SU-DHL-6 (cell line): ENCODE data around the gene TATDN3.

Experiments used
- H2AFZ ChIP-seq: fragments of 200-600 bp; sonication (generic); 2 replicates; pipeline ENCODE4 v1.6.1; 2014; ENCODE audit warnings: low read depth, mild to moderate bottlenecking, moderate library complexity, mixed read lengths, antibody characterized with exemption, low read length; ENCODE audit not compliant: severe bottlenecking
- H3F3A ChIP-seq: fragments of 200-600 bp; shearing (Covaris generic); 2 replicates; pipeline ENCODE4 v1.6.0; 2016; ENCODE audit warnings: antibody characterized with exemption, mild to moderate bottlenecking; ENCODE audit not compliant: insufficient read depth
- H3K27ac ChIP-seq: fragments of 200-600 bp; sonication (generic); 2 replicates; pipeline ENCODE4 v1.5.1; 2016; ENCODE audit warnings: low read depth, mild to moderate bottlenecking, low read length, moderate library complexity, mixed read lengths
- H3K27me3 ChIP-seq: fragments of 200-600 bp; sonication (generic), shearing (Covaris generic); 2 replicates; pipeline ENCODE4 v1.6.0; 2014; ENCODE audit warnings: mild to moderate bottlenecking, low read length
- H3K36me3 ChIP-seq: fragments of 200-600 bp; sonication (generic); 2 replicates; pipeline ENCODE4 v1.6.1; 2014; ENCODE audit warnings: mild to moderate bottlenecking, low read length, mixed read lengths
- H3K4me2 ChIP-seq: fragments of 300-600, 200-600 bp; shearing (Covaris generic), sonication (generic); 2 replicates; pipeline ENCODE4 v1.6.0; 2014; ENCODE audit warnings: low read length, low read depth, mild to moderate bottlenecking; ENCODE audit not compliant: poor library complexity, severe bottlenecking
- H3K4me3 ChIP-seq: fragments of 200-600 bp; sonication (generic); 2 replicates; pipeline ENCODE4 v1.5.1; 2014; ENCODE audit warnings: antibody characterized with exemption, low read length, mild to moderate bottlenecking, mixed read lengths; ENCODE audit not compliant: insufficient read depth, poor library complexity, severe bottlenecking
- H3K79me2 ChIP-seq: fragments of 200-600 bp; sonication (generic); 2 replicates; pipeline ENCODE4 v1.6.1; 2014; ENCODE audit warnings: mild to moderate bottlenecking, low read length, moderate library complexity; ENCODE audit not compliant: insufficient read depth
- H3K9ac ChIP-seq: fragments of 200-600 bp; sonication (generic); 2 replicates; pipeline ENCODE4 v1.7.0; 2014; ENCODE audit warnings: mild to moderate bottlenecking, low read length
- H3K9me2 ChIP-seq: fragments of 200-600 bp; sonication (generic); replicated peaks from 2 replicates; pipeline ENCODE4 v1.6.1; 2014; ENCODE audit warnings: low read length; ENCODE audit not compliant: insufficient read depth
- H3K9me3 ChIP-seq: fragments of 200-600 bp; sonication (generic); 2 replicates; pipeline ENCODE4 v1.6.1; 2014; ENCODE audit warnings: low read length, mixed read lengths; ENCODE audit not compliant: insufficient read depth
- H4K20me1 ChIP-seq: fragments of 200-600 bp; sonication (generic); 2 replicates; pipeline ENCODE4 v1.6.1; 2014; ENCODE audit warnings: low read depth, mild to moderate bottlenecking, antibody characterized with exemption, low read length, moderate library complexity, mixed read lengths
- CTCF ChIP-seq: fragments of 200-600 bp; sonication (generic); IDR thresholded peaks from one replicate; pipeline ENCODE4 v1.5.1; 2017; ENCODE audit warnings: antibody characterized with exemption, mild to moderate bottlenecking, low read length, moderate library complexity; ENCODE audit not compliant: insufficient read depth, poor library complexity, severe bottlenecking
- EZH2phosphoT487 ChIP-seq: fragments of 200-600 bp; sonication (generic), shearing (Covaris generic); conservative IDR thresholded peaks from 2 replicates; pipeline ENCODE4 v1.6.1; 2018; ENCODE audit warnings: mild to moderate bottlenecking, antibody characterized with exemption, low read length, moderate library complexity, mixed read lengths

TATDN3 gene

GRCh38 chr1:212819726-212820125, 28.0 kb downstream of the TATDN3 start:
- Histone ChIP-seq H3K27ac (no peak overlapping the region), H3F3A (no peaks in the 10 kb centered on the region), H3K4me3 (no peak overlapping the region), H3K79me2 (no peaks in the 10 kb centered on the region), H3K4me2 (no peak overlapping the region), H3K36me3 (0 out of 2 replicates have a peak, but pooled peaks cover 2% of the 10 kb centered on the region), H4K20me1 (no peaks in the 10 kb centered on the region), H3K9me3 (no peaks in the 10 kb centered on the region), H2AFZ (no peak overlapping the region), H3K9ac (no peak overlapping the region), H3K9me2 (no peaks in the 10 kb centered on the region), H3K27me3 (no peaks in the 10 kb centered on the region)
- no peak for TF ChIP-seq CTCF

- Histone ChIP-seq H3K9ac (no peak overlapping the region), H2AFZ (no peak overlapping the region), H3K27me3 (no peaks in the 10 kb centered on the region), H3K9me3 (peaks cover 7% of the 10 kb centered on the region; the same call in 1 of the 2 replicates), H3K4me2 (no peak overlapping the region), H3K4me3 (no peak overlapping the region), H3K9me2 (no peaks in the 10 kb centered on the region), H3F3A (no peaks in the 10 kb centered on the region), H3K27ac (no peak overlapping the region), H4K20me1 (no peaks in the 10 kb centered on the region), H3K79me2 (no peaks in the 10 kb centered on the region), H3K36me3 (no peaks in the 10 kb centered on the region)
- TF ChIP-seq EZH2phosphoT487 (no peak), CTCF (no peak)
Measured at GRCh38 chr1:212820969-212821368, 29.3 kb downstream of the TATDN3 start.

- H3K9me3 ChIP-seq = peaks cover 11% of the 10 kb centered on the region; the same call in 1 of the 2 replicates
- no peak overlapping the region for H3K4me3 ChIP-seq
- H3K9me2 ChIP-seq = no peaks in the 10 kb centered on the region
- no peak overlapping the region for H2AFZ ChIP-seq
- no peaks in the 10 kb centered on the region for H3K79me2 ChIP-seq
- H3K36me3 ChIP-seq = no peaks in the 10 kb centered on the region
- no peak overlapping the region for H3K4me2 ChIP-seq
- no peak overlapping the region for H3K9ac ChIP-seq
- no peaks in the 10 kb centered on the region for H4K20me1 ChIP-seq
- TF ChIP-seq EZH2phosphoT487 (no peak), CTCF (no peak)
- no peaks in the 10 kb centered on the region for H3K27me3 ChIP-seq
- H3F3A ChIP-seq = no peaks in the 10 kb centered on the region
- no peak overlapping the region for H3K27ac ChIP-seq
Measured at GRCh38 chr1:212822956-212823355, 31.3 kb downstream of the TATDN3 start.

- Histone ChIP-seq H3K9ac (no peak overlapping the region), H3F3A (no peaks in the 10 kb centered on the region), H3K4me2 (no peak overlapping the region), H3K9me2 (no peaks in the 10 kb centered on the region), H3K36me3 (no peaks in the 10 kb centered on the region), H3K27me3 (no peaks in the 10 kb centered on the region), H3K4me3 (no peak overlapping the region), H3K9me3 (peaks cover 11% of the 10 kb centered on the region; the same call in 1 of the 2 replicates), H3K27ac (no peak overlapping the region), H2AFZ (no peak overlapping the region), H3K79me2 (no peaks in the 10 kb centered on the region), H4K20me1 (no peaks in the 10 kb centered on the region)
- TF ChIP-seq CTCF (no peak), EZH2phosphoT487 (no peak)
Measured at GRCh38 chr1:212824201-212824600, 32.5 kb downstream of the TATDN3 start.
